ENCODE measurements around the gene FHIP1B.

- TF ChIP-seq CTCF (IDR thresholded peaks at IDR 0.05) (no peak), POLR2AphosphoS5 (IDR thresholded peaks at IDR 0.05; ENCODE audit: low read depth, low read length) (no peak), REST (IDR thresholded peaks at IDR 0.05; ENCODE audit: insufficient read depth in 1 of 2, low read depth in 2 of 2, low read length in 1 of 2) (no peak), SIN3A (IDR thresholded peaks at IDR 0.05; ENCODE audit: borderline replicate concordance, insufficient read depth, low read depth, low read length) (no peak), TCF7L2 (IDR thresholded peaks at IDR 0.05; ENCODE audit: low read depth, low read length) (no peak)
These were observed 5.9 kb downstream of the FHIP1B start for GRCh38 chr11:6228520-6228919.

Data from Panc1 (cell line).